HG03139 (cell line): ENCODE data around the gene TPST1.

Experiments
- ATAC-seq: cut with Tn5 transposase; IDR thresholded peaks from one replicate; pipeline ENCODE4 v1.9.1; 2021; ENCODE audit not compliant: unreplicated experiment

Gene TPST1

DNA sequence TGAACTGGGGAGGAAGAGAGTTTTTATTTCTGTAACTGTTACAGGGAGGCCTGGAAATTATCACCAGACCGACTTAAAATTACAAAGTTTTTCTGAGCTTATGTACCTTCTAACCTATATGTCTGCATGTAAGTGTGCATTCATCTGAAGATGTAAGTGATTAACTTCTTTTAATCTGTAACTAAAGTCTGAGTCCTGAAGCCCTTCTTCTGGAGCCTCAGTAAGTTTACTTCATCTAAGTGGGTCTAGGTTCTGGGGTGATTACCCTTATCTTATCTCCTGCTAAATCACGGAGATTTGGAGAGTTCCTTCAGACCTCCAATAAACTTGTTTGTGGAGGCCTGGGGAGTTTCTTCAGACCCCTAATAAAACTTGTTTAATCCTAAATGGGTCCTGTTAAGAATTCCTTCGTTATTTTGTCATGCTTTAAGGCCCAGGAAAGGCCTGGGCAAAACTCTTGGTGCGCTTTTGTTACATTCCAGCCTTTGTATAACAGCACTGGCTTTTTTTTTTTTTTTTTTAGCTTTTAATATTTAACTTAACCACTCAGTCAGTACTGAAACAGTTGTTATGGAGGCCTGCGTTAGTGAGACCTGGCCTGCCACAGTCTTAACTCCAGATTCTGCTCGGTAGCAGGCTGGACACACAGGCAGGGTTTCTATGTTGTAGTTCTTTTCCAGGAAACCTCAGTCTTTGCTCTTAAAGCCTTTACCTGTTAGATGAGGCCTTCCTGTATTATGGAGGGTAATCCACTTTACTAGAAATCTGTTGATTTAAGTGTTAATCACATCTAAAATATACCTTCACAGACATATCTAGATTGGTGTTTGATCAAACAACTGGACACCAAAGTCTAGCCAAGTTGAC, 33.0 kb downstream of the TPST1 start:
- no peak for ATAC-seq

DNA sequence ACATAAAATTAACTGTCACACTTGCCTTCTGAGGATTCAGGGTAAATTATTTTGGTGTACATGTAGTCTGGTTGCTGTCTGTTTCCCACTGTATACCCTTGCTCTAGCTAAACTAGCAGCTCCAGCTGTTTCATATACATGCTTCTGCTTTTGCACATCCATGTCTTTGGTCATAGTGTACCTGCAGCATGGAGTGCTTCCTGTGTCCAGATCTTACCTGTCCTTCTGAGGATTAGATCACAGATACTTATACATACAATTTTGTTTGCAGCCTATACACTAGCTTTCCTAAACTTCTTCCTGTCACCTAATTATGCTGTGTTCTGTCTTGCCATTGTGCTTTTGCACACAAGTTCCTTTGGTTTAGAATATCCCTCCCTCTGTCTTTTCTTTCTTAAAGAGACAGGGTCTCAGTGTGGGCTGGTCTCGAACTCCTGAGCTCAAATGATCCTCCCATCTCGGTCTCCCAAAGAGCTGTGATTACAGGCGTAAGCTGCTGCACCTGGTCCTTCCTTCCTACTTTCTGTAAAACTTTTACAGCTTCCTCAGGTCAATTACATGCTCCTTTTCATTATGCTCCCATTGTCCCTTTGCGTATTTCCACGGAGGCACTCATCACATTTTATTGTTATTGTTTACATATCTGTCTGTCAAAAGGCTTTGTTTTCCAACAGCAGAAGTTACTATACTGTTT, 33.8 kb downstream of the TPST1 start:
- ATAC-seq, result no peak

- no peak for ATAC-seq
These were observed 34.3 kb downstream of the TPST1 start for GRCh38 chr7:66239467-66239856.

- no peak for ATAC-seq
These were observed 39.9 kb downstream of the TPST1 start for GRCh38 chr7:66245008-66245407.

- no peak for ATAC-seq
These were observed 41.5 kb downstream of the TPST1 start for GRCh38 chr7:66246554-66247171.

DNA sequence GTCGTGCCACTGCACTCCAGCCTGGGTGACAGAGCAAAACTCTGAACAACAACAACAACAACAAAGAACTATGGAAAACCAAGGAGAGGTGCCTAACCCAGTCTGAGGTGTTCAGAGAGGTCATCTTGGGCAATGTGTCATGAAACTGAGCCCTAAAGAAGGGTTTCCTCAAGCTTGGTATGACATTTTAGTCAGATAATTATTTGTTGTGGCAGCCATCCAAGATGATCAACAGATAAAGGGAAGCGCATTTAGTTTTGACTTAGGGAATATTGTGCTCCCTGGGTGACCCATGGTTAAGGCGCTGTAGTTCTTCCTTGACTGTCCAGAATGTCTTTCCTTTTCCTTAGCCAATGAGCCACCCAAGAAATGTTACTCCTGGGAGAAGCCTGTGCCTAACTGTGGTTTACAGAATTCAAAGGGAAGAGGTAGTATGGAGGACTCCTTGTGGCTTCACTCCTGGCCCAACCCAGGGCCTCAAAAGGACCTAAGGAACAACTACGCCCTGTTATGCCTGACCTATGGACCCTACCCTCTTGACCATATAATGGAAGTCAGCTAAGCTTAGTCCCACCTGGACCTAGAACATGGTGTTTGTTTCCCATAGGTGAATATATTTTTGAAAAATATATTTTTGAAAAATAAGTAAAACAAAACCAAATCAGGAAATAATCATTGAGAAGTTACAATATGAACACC, 42.4 kb downstream of the TPST1 start:
- ATAC-seq, result no peak

DNA sequence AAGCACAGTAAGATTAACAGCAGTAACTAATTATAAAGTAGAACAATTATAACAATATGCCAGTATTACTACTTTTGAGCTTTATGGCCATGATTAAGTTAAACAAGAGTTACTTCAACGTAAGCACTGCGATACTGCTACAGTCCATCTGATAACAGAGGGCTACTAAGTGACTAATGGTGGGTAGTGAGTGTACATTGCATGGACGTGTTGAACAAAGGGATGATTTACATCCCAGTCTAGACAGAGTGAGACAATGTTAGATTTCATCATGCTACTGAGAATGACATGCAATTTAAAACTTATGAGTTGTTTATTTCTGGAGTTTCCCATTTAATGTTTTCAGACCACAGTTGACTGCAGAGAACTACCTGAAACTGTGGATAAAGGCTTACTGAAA, 45.6 kb downstream of the TPST1 start:
- ATAC-seq, result no peak

- ATAC-seq, result no peak
These were observed 50.5 kb downstream of the TPST1 start for GRCh38 chr7:66255534-66256100.

DNA sequence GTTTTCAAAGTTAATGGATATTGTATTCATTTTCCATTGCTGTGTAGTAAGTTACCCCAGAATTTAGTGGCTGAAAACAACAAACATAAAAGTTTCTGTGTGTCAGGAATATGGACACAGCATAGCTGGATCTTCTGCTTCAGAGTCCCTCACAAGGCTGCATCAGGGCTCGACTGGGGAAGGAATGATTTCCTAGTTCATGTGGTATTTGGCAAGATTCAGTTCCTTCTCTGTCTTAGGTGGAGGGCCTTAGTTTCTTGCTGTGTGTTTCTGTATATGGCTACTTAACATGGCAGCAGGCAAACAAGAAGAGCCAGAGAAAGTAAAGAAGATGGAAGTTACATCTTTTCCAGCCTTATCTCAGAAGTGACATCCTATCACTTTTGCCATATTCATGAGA, 51.1 kb downstream of the TPST1 start:
- ATAC-seq, result no peak

GRCh38 chr7:66257481-66257880, 52.3 kb downstream of the TPST1 start:
- no peak for ATAC-seq

DNA sequence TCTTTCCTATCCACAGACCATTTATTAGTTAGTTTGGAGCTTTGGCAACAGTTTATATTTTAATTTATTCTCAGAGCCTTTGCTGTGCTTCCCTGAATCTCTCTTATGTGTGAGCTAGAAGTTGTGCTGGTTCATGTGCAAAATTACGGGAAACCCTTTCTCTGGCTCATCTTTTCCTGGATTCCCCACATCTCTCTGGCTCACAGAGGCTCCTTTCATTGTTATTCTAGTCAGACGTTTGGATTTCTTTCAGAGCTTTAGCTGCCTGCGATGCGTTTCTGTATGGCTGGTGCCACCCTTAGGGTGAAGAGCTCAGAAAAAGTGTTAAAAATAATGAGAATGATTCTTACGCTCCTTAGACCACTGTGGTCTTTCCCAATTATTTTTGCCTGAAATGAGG, 53.3 kb downstream of the TPST1 start:
- ATAC-seq, result no peak

DNA sequence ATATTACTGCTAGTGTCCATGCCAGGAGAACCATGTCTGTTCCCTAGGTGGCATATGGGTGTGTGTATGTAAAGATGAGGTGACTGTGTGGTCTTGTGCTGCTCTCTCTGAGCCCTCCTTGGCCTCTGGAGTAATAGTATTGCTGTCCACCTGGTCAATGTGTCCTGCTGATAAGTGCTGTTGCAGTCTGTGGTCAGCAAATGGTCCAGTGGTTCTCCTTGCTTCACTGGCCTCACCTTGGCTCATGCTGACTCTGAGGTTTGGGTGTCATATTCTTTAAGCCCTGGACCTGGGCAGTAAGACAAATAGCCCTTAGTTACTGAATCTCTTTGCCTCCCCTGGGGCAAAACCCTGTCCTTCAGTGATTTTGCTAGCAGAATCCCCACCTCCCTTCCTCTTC, 56.8 kb downstream of the TPST1 start:
- no peak for ATAC-seq

DNA sequence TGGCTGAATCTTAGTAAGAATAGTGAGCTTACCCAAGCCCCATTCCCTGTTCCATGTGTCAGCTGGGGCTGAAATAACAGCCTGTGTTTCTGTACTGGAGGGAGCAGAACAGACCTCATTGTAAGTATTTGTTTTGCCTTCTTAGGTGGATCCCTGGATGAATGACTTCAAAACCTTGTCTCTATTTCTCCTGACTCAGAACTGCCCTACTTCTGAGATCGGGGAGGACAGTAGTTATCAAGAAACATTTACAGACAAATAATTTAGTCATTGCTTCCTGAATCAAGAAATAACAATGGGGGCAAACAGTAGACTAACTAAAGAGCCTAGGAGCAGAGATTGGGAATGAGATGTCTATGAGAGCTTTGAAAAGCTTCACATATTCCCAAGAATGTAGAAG, 58.8 kb downstream of the TPST1 start:
- no peak for ATAC-seq

DNA sequence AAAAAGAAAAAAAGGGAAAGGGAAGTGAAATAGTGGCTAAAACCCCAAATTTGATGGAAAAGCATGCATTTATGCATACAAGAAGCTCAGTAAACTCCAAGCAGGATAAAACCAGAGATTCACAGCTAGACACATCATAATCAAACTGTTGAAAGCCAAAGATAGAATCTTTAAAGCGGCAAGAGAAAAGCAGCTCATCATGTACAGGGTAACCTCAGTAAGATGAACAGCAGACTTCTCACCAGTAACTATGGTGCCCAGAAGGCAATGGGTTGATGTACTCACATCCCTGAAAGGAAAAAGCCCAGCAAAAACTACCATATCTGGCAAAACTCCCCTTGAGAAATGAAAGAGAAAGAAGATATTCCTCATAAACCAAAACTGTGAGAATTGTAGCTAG, 60.4 kb downstream of the TPST1 start:
- no peak for ATAC-seq

DNA sequence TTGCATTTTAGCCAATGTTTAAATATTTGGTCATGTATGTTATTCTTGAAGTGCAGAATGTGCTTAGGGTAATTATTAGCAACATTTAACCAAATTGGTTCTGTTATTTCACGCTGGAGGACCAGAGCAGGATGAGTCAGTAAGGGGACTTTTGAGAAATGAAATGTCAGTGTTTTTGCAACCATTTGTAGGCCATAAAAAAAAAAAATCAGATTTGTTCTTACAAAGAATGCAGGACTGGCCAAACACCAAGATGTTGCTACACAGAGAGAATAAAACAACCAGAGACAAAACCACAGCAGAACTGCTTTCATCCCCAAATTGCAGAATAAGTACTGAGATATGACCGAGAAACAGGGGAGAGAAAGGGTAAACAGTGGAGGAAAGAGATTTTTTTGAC, 62.1 kb downstream of the TPST1 start:
- no peak for ATAC-seq

- no peak for ATAC-seq
These were observed 64.8 kb downstream of the TPST1 start for GRCh38 chr7:66269978-66270377.

DNA sequence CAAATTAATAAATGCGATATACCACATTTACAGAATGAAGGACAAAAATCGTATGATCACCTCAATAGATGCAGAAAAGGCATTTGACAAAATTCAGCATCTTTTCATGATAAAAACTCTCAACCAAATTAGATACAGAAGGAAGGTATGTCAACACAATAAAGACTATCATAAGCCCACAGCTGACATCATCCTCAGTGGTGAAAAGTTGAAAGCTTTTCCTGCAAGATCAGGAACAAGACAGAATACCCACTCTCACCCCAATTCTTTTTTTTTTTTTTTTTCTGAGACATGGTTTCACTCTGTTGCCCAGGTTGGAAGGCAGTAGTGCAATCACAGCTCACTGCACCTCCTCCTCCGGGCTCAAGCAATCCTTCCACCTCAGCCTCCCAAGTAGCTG, 67.2 kb downstream of the TPST1 start:
- ATAC-seq, result no peak

DNA sequence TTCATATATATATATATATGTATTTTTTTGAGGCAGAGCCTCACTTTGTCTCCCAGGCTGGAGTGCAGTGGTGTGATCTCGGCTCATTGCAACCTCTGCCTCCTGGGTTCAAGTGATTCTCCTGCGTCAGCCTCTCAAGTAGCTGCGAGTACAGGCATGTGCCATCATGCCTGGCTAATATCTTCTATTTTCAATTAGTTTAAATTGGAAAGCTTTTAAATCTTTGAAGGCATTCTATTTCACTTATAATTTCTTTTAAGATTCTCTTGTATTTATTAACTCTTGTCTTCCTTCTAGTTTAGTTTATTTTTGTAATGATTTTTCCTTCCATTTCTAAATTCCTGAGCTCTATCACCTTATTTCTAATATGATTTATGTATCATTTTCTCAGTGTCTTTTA, 71.2 kb downstream of the TPST1 start:
- ATAC-seq, result no peak

- ATAC-seq, result no peak
These were observed 72.4 kb downstream of the TPST1 start for GRCh38 chr7:66277492-66277891.

DNA sequence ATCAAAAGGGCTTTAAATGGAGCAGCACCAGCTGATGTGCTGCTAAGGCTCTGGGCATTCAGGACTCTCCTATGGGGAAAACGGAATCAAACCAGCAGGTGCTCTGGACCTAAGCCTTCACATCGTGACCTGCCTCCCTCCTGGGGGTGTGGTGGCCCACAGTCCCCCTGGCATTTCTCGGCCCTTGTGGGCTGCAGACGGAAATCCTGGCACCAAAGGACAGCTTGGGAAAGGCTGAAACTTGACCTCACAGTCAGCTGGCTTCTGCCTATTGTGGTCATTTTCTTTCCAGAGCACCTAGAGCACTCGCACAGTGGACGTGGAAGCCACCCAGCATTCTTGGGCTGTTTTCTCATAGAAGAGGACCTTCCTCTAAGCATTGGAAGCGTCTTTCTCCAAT, 74.8 kb downstream of the TPST1 start:
- ATAC-seq, result no peak
